HG03196 (cell line): ENCODE data around the gene PCGF2.

Experiments
- ATAC-seq: cut with Tn5 transposase; IDR thresholded peaks from one replicate; pipeline ENCODE4 v1.9.1; 2021; ENCODE audit not compliant: unreplicated experiment

PCGF2 gene

DNA sequence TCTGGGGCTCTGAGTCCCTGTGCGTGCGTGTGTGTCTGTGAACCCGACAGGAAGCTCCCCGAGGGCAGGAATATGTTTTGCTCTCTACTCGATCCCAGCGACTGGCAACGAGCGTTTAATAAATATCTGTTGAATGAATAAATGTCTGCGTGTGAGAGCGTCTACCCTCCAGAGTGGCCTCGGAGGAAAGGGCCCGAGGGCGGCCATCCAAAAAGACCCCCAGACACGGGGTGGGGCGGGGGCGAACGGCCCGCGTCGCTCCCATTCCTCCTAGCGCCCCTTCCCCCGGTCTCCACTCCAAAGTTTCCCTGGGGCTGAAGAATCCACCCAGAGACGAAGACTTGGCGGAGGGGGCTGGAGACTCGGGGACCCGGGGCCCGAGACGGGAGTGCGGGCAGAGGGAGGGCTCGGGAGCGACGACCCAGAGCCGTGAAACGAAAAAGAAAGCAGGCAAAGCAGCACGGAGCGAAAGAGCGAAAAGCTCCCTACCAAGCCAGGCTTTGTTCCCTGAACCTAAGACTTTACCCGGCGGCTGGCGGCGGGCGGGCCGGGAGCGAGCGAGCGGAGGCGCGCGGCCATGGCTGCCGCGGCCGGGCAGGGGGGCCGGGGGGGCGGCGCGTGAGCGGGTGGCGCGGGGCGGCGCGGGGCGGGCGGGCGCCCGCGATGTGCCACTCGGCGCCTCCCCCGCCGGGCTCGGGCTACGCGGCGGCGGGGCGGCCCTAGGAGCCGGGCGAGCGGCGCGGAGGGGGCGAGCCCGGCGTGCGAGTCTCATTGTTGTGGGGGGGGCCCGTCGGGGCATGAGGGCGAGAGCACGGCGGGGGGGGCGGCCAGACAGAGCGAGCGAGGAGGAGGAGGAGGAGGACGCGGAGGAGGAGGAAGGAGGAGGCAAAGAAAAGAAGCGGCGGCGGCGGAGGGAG lies 43.3 kb downstream of the PCGF2 start, which contains the start of gene MLLT6:
MLLT6 (plus strand) TSS at position 668 of the 917 bp plus-strand sequence. CDS start 360 bp downstream, outside the sequence.
- ATAC-seq = no peak

- no peak for ATAC-seq
These were observed 44.2 kb downstream of the PCGF2 start for GRCh38 chr17:38703742-38704605.

- no peak for ATAC-seq
These were observed 45.0 kb downstream of the PCGF2 start for GRCh38 chr17:38702916-38703741.

DNA sequence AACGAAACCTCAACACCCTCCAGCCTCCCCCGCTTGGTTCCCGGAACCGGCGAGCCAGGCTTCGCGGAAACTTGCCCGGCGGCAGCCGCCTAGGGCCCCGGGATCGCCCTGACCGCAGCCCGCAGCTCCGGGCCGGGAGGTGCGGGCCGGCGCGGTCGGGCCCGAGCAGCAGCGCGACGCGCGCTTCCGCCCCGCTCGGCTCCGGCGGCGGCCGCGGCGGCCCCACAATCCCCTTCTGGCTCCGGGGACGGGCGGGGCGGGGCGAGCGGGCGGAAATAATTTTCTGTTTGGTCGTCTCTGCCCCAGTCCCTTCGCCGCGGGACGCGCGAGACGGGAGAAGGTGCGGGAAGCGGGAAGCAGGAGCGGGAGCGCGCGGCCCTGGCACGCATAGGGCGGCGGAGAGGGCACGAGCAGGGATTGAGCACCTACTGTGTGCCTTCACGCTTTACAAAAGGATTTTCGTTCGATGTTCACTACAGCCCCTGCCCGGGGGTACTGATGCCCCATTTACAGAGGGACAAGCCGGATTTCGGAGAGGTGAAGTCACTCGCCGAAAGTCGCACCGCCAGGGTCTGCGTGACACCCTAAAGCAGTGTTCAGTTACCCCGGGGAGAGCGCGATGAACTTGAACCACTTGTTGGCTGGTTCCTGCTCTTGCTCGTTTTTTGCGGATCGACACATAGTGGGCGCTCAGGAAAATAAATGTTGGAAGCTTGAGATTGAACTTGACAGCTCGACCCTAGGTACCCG lies 45.8 kb downstream of the PCGF2 start:
- peak; percentile 36 for ATAC-seq

DNA sequence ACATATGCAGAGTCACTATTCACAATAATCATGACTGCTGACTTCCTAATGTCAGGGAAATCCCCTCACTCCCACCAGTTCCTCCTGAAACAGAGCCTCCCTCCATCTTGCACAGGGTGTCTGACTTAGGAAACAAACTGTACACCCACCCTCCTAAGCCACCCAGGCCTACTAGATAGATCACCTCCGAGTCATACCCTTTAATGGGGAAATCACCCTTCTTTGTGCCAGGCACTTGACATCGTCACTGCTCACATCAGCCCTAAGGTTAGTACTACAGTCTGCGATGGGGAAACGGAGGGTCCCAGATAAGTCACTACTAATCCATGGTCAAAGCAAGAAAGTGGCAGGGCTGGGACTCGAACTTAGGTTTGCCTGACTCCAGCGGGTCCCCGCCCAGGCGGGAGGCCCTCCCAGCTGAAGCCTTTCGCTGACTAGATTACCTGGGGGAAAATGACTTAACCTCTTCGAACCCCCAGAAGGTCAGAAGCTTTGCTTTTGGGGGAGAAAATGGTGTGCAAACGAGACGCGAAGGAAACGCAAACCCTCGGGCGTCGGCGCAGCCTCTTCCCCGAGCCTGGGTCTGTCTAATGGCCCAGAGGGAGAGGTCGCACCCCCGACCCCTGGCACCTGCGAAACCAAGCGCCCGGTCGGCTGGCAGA lies 46.5 kb downstream of the PCGF2 start:
- peak; percentile 18 for ATAC-seq

DNA sequence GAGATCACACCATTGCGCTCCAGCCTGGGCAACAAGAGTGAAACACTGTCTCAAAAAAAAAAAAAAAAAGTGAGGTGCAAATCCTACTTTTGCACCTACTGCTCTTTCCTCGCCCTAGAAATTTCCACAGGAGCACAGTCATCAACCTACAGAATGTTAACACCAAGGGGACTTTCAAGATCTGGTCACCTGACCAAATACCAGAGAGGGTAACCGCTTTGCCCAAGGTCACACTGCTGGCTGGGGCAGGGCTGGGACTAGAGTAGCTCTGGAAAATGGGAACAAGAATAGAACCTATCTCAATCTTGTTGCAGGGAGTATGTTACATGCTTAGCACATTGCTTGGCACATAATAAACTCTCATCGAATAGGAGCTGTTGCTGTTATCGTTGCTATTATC lies 49.4 kb downstream of the PCGF2 start:
- ATAC-seq = no peak

DNA sequence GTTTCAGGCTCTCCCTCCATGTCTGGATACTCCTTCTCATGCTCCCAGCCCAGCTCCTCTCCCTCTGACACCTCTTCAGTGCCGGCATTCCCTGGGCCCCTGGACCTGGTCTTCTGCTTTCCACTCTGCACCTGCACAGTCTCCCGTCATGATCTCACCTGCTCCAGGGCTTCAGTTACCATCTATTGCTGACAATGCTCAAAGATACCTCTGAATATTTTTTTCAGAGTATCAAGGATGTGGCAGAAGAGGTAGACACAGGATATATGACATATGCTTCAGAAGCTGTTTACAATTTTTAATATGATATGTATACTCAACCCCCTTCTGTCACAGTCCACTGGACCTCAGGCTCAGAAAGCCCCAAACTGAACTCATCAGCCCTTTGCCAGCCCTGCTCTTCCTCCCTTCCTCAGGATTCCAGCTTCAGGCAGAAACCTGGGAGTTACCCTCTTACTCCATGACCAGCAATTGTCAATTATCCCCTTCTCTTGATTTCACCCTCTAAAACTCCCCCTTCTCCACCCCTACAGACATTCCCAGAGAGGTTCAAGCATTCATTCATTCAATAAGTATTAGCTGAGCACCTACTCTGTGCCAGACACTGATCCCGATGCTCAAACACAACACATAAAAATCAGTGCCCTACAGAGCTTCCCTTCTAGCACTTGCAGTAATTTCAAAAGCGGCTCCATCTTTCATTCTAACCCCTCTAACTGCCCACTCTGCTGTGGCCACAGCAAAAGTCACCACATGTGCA lies 50.9 kb downstream of the PCGF2 start:
- ATAC-seq = no peak

DNA sequence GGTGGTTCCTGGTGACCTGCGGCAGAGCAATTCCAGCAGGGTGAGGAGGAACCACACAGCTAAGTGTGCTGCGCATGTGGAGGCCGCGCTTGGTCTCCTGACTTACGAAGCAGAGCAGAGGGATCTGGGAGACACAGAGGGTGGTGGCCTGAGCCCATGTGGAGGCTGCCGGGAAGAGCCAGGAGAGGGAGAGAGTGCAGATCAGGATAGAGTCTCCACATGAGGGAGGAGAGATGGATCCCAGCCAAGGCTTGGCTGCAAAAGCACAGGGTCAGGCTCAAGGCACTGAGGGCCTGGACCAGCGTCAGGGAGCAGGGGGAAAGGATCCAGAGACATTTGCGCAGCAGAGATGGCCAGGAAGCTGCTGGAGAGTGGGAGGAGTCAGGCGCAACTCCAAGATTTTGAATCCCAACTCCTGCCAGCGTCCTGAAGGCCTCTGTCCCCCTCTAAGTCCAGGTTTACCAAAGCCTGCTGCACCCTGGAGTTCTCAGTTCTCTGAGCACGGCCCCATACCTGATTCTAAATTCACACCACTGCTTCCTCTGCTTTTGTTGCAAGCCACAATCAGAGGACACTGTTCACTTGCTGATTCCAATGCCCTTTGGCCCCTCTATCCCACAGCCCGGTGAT lies 54.3 kb downstream of the PCGF2 start:
- ATAC-seq = no peak

- ATAC-seq = no peak
These were observed 57.0 kb downstream of the PCGF2 start for GRCh38 chr17:38691154-38691553.

GRCh38 chr17:38690386-38690785 lies 57.8 kb downstream of the PCGF2 start:
- no peak for ATAC-seq

GRCh38 chr17:38687286-38687685 lies 60.9 kb downstream of the PCGF2 start:
- no peak for ATAC-seq

GRCh38 chr17:38685491-38685890 lies 62.6 kb downstream of the PCGF2 start:
- no peak for ATAC-seq
